ENCODE data around the gene THPO.

GRCh38 chr3:184395320-184395660 is 17.3 kb upstream of the THPO start:
- TF ChIP-seq CREB1 (IDR thresholded peaks at IDR 0.05) (no peak), CREB1 (CRISPR knock-in tag; IDR thresholded peaks at IDR 0.05) (no peak), NCOA4 (IDR thresholded peaks at IDR 0.05; ENCODE audit: partially characterized antibody) (no peak), ETS1 (conservative IDR thresholded peaks at IDR 0.05; ENCODE audit: control insufficient read depth, low read depth, low read length) (no peak)

Measured in K562 (cell line).